Measurements from ENCODE around the gene RAD9A.
A peak's percentile ranks its signal among the peaks of the same experiment; 100 is the strongest.

RAD9A gene

DNA sequence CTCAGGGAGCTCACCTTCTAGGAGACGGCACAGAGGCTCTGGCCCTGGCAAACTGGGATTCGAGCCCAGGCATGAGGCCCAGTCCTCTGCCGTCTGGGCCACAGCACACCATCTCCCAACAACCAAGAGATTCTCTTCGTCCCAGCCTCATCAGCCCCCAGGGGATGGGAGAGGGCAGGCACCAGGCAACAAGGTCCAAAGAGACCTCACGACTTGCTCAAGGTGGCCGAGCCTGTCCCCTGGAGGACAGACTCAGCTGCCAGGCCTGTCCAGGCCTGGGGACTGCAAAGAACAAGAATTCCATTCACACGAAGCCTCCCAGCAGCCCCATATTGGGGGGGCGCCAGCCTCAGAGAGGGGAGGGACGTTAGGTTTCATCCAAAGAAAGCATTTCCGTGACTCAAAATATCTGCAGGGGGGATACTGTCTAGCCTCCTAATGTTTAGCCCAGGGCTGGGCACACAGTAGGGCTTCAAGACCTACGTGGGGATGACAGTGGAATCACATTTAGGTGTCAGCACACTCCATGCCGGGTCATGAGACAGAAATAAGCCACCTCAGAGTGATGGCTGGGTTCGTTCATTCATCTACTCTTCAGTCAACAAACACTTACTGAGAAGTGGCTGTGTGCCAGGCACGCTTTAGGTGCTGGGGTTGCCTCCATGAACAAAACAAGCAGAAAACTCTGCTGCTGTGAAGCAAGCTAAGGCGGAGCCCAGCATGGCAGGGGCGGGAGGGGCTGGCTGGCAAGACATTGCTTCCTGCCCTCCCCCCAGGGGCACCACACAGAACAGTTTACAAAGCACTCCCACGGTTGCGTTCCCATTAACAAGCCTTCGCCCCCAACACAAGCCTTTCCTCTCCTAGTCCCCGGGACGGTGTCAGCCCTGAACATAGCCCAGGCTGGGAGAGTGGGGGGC lies 24.9 kb downstream of the RAD9A start:
- Histone ChIP-seq H3K36me3 (ENCODE audit: control insufficient read depth, insufficient read depth, low read length) (no peaks in the 10 kb centered on the region), H3K27me3 (ENCODE audit: control insufficient read depth, insufficient read depth, low read length) (peaks cover 7% of the 10 kb centered on the region), H3K9me3 (ENCODE audit: control insufficient read depth, insufficient read depth, low read length) (no peaks in the 10 kb centered on the region), H3K4me1 (ENCODE audit: control insufficient read depth, insufficient read depth, low read length) (peaks cover 4% of the 10 kb centered on the region; the same call in 1 of the 2 replicates), H3K4me3 (ENCODE audit: low read depth, low read length) (no peak overlapping the region), H3K9ac (ENCODE audit: low read depth, low read length) (no peak overlapping the region), H3K27ac (ENCODE audit: low read depth, low read length) (no peak overlapping the region)

DNA sequence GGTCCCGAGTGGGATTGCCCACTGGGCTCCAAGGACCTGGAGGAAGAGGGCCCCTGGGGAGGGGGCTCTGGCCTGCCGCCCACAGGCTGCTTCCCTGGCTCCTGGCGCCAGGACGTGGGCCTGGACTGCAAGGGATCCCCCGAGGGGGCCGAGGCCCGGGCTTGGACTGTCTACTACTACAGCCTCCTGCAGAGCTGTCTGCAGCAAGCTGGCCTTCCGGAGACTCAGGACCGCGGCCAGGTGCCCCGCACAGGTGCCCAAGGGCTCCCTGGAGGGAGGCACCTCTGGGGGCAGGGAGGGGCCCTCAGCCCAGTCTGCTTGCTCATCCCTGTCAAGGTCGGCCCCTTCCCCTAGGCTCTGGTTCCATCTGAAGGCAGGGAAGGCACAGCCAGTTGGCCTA lies 25.6 kb downstream of the RAD9A start:
- no peak overlapping the region for H3K4me3 ChIP-seq (ENCODE audit: low read depth, low read length)
- H3K9me3 ChIP-seq (ENCODE audit: control insufficient read depth, insufficient read depth, low read length), result no peaks in the 10 kb centered on the region
- peaks cover 7% of the 10 kb centered on the region; the same call in 1 of the 2 replicates for H3K27me3 ChIP-seq (ENCODE audit: control insufficient read depth, insufficient read depth, low read length)
- H3K27ac ChIP-seq (ENCODE audit: low read depth, low read length), result no peak overlapping the region
- no peaks in the 10 kb centered on the region for H3K36me3 ChIP-seq (ENCODE audit: control insufficient read depth, insufficient read depth, low read length)
- H3K9ac ChIP-seq (ENCODE audit: low read depth, low read length), result no peak overlapping the region
- H3K4me1 ChIP-seq (ENCODE audit: control insufficient read depth, insufficient read depth, low read length), result peaks cover 4% of the 10 kb centered on the region; the same call in 1 of the 2 replicates

DNA sequence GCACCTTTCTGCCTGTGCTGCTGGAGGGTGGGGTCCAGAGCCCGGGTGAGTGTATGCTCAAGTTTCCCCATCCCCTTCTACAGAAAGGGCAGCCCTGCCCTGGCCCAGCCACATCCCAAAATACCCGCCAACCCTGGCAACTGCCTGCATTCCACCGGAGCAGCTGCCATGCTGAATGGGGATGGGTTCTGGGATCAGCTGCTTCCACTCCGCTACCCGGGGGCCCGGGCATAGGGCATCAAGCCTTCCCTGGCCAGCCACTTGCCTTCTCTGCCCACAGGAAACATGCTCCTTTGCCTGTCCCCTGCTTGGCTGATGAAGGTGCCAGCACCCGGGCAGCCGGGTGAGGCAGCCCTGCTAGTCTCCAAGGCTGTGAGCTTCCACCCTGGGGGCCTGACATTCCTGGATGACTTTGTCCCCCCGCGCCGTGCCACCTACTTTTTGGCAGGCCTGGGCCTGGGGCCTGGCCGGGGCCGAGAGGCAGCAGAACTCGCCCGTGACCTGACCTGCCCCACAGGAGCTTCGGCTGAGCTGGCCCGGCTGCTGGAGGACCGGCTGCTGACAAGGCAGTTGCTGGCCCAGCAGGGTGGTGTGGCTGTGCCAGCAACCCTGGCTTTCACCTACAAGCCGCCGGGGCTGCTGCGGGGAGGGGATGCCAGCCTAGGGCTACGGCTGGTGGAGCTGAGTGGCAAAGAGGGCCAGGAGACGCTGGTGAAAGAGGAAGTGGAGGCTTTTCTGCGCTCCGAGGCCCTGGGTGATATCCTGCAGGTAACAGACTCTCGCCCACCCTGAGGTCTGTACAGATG lies 26.9 kb downstream of the RAD9A start:
- Histone ChIP-seq H3K27me3 (ENCODE audit: control insufficient read depth, insufficient read depth, low read length) (peaks cover 7% of the 10 kb centered on the region; the same call in 1 of the 2 replicates), H3K9ac (ENCODE audit: low read depth, low read length) (no peak overlapping the region), H3K9me3 (ENCODE audit: control insufficient read depth, insufficient read depth, low read length) (no peaks in the 10 kb centered on the region), H3K36me3 (ENCODE audit: control insufficient read depth, insufficient read depth, low read length) (no peaks in the 10 kb centered on the region), H3K4me3 (ENCODE audit: low read depth, low read length) (no peak overlapping the region), H3K4me1 (ENCODE audit: control insufficient read depth, insufficient read depth, low read length) (peaks cover 4% of the 10 kb centered on the region; the same call in 1 of the 2 replicates), H3K27ac (ENCODE audit: low read depth, low read length) (no peak overlapping the region)

DNA sequence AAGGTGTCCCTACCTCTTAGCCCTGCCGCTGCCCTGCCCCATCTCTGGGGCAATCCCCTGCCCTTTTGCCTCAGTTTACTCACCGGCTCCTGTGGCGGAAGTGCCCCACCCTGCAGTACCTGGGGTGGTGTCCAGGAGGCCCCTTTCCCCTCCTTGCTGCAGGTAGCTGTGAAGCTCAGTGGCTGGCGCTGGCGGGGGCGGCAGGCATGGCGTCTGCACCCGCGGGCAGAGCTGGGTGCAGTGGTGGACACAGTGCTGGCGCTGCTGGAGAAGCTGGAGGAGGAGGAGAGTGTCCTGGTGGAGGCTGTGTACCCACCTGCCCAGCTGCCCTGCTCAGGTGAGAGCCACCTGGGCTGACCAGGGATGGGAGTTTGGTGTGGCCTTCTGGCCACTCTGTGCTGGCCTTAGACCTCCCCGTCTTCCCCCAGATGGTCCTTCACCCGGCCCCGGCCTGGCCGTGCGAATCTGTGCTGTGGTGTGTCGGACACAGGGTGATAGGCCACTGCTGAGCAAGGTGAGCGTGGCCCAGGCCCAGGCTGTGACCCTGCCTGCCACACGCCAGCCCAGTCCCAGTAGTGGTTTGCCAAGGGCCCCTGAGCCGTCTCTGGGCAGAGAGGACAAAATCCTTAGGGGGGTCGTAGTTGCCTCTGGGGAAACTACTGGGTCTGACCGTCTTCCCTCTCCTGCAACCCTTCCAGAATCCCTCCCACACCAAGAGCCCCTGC lies 27.7 kb downstream of the RAD9A start:
- Histone ChIP-seq H3K9ac (ENCODE audit: low read depth, low read length) (no peak overlapping the region), H3K4me1 (ENCODE audit: control insufficient read depth, insufficient read depth, low read length) (peaks cover 4% of the 10 kb centered on the region; the same call in 1 of the 2 replicates), H3K27me3 (ENCODE audit: control insufficient read depth, insufficient read depth, low read length) (peaks cover 5% of the 10 kb centered on the region; the same call in 1 of the 2 replicates), H3K9me3 (ENCODE audit: control insufficient read depth, insufficient read depth, low read length) (no peaks in the 10 kb centered on the region), H3K27ac (ENCODE audit: low read depth, low read length) (no peak overlapping the region), H3K36me3 (ENCODE audit: control insufficient read depth, insufficient read depth, low read length) (no peaks in the 10 kb centered on the region), H3K4me3 (ENCODE audit: low read depth, low read length) (no peak overlapping the region)

DNA sequence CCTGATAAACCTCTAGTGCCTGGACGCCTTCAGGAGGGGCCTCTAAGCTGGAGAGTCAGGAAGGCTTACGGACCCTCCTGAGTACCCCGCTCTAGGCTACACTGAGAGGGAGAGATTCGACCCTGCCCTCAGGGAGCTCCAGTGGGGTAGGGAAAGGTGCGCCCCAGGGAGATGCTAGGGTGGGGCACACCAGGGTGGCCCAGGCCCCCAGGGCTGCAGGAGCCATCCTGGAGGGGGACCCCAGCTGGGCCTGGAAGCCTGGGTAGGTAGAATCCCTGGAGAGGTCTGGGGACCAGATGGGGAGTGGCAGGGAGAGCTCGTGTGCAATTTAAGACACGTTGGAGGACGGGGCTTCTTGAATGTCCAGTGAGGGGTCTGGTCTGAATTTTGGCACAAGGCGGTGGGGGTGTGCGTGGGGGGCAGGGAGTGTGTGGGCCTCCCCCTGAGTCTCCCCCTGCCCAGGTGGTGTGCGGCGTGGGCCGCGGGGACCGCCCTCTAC lies 28.4 kb downstream of the RAD9A start:
- peak overlapping the region; percentile 65; the same call in 1 of the 2 replicates for H3K4me3 ChIP-seq (ENCODE audit: low read depth, low read length)
- no peaks in the 10 kb centered on the region; the same call in 1 of the 2 replicates for H3K27me3 ChIP-seq (ENCODE audit: control insufficient read depth, insufficient read depth, low read length)
- H3K9me3 ChIP-seq (ENCODE audit: control insufficient read depth, insufficient read depth, low read length), result no peaks in the 10 kb centered on the region
- H3K4me1 ChIP-seq (ENCODE audit: control insufficient read depth, insufficient read depth, low read length), result peaks cover 4% of the 10 kb centered on the region; the same call in 1 of the 2 replicates
- H3K27ac ChIP-seq (ENCODE audit: low read depth, low read length), result no peak overlapping the region
- H3K9ac ChIP-seq (ENCODE audit: low read depth, low read length), result no peak overlapping the region
- no peaks in the 10 kb centered on the region for H3K36me3 ChIP-seq (ENCODE audit: control insufficient read depth, insufficient read depth, low read length)

DNA sequence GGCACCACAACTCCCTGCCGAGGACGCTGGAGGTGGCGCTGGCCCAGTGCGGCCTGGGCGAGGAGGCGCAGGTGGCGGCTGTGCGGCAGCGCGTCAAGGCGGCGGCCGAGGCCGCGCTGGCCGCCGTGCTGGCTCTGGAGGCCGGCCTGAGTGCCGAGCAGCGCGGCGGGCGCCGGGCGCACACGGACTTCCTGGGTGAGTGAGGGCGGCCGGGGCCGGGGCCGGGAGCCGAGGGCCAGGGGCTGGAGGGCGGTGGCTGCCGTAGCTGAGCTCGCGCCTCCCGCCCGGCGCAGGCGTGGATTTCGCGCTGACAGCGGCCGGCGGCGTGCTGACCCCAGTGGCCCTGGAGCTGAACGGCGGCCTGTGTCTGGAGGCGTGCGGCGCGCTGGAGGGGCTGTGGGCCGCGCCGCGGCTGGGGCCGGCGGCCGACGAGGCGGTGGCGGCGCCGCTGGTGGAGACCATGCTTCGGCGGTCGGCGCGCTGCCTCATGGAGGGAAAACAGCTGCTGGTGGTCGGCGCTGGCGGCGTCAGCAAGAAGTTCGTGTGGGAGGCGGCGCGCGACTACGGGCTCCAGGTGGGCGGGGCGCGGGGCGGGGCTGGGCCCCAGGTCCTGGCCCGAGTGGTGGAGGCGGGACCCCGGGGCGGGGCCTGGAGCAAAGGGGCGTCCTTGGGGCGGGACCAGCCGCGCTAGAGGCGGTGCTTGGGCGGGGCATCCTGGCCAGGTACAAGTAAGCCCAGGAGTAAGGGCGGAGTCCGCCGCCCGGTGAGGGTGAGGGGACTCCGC lies 29.1 kb downstream of the RAD9A start:
- Histone ChIP-seq H3K9ac (ENCODE audit: low read depth, low read length) (peak overlapping the region; percentile 54; the same call in 1 of the 2 replicates), H3K4me3 (ENCODE audit: low read depth, low read length) (peak overlapping the region; percentile 65), H3K9me3 (ENCODE audit: control insufficient read depth, insufficient read depth, low read length) (no peaks in the 10 kb centered on the region), H3K27ac (ENCODE audit: low read depth, low read length) (peak overlapping the region; percentile 56), H3K36me3 (ENCODE audit: control insufficient read depth, insufficient read depth, low read length) (no peaks in the 10 kb centered on the region), H3K4me1 (ENCODE audit: control insufficient read depth, insufficient read depth, low read length) (peaks cover 4% of the 10 kb centered on the region; the same call in 1 of the 2 replicates), H3K27me3 (ENCODE audit: control insufficient read depth, insufficient read depth, low read length) (no peaks in the 10 kb centered on the region; the same call in 1 of the 2 replicates)

DNA sequence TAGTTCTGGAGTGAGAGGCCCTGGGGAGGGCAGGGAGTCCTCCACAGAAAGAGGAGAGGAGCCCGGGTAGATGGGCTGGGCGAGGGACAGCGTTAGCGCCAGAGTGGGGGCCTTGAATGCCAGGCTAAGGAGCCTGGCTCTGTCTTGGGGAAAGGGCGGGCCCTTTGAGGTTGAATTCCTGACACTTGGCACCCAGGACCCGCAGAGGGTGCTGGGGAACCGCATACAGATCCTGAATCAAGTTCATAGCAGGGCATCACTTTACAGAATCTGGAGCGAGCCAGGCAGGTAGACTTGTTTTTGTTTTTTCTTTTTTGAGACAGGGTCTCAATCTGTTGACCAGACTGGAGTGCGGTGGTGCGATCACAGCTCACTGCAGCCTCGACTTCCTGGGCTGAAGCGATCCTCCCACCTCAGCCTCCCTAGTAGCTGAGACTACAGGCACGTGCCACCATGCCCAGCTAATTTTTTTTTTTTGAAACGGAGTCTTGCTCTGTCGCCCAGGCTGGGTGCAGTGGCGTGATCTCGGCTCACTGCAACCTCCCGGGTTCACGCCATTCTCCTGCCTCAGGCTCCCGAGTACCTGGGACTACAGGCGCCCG lies 29.7 kb downstream of the RAD9A start:
- Histone ChIP-seq H3K4me3 (ENCODE audit: low read depth, low read length) (peak overlapping the region; percentile 48), H3K4me1 (ENCODE audit: control insufficient read depth, insufficient read depth, low read length) (no peaks in the 10 kb centered on the region), H3K27ac (ENCODE audit: low read depth, low read length) (no peak overlapping the region), H3K36me3 (ENCODE audit: control insufficient read depth, insufficient read depth, low read length) (no peaks in the 10 kb centered on the region), H3K27me3 (ENCODE audit: control insufficient read depth, insufficient read depth, low read length) (no peaks in the 10 kb centered on the region; the same call in 1 of the 2 replicates), H3K9me3 (ENCODE audit: control insufficient read depth, insufficient read depth, low read length) (no peaks in the 10 kb centered on the region), H3K9ac (ENCODE audit: low read depth, low read length) (no peak overlapping the region)

DNA sequence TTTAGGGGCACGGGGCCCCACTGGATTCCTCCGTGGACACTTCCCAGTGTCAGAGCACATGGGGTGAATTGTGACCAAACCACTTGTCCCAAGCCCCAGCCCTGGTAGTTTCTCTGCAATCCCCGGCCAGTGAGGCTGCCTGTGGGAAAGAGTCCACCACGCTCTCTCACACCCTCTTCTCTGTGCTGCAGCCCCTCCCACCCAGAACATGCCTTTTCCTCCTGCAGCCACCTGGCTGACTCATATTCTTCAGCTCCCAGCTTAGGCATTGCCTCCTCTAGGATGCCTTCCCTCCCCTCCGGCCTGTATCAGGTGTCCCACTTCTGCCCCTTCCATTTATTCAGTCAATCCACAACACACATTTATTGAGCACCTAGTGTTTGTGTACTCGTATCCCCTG lies 31.1 kb downstream of the RAD9A start:
- Histone ChIP-seq H3K4me1 (ENCODE audit: control insufficient read depth, insufficient read depth, low read length) (0 out of 2 replicates have a peak, but pooled peaks cover 4% of the 10 kb centered on the region), H3K27me3 (ENCODE audit: control insufficient read depth, insufficient read depth, low read length) (no peaks in the 10 kb centered on the region; the same call in 1 of the 2 replicates), H3K9me3 (ENCODE audit: control insufficient read depth, insufficient read depth, low read length) (no peaks in the 10 kb centered on the region), H3K27ac (ENCODE audit: low read depth, low read length) (no peak overlapping the region), H3K9ac (ENCODE audit: low read depth, low read length) (no peak overlapping the region), H3K4me3 (ENCODE audit: low read depth, low read length) (no peak overlapping the region), H3K36me3 (ENCODE audit: control insufficient read depth, insufficient read depth, low read length) (no peaks in the 10 kb centered on the region)

DNA sequence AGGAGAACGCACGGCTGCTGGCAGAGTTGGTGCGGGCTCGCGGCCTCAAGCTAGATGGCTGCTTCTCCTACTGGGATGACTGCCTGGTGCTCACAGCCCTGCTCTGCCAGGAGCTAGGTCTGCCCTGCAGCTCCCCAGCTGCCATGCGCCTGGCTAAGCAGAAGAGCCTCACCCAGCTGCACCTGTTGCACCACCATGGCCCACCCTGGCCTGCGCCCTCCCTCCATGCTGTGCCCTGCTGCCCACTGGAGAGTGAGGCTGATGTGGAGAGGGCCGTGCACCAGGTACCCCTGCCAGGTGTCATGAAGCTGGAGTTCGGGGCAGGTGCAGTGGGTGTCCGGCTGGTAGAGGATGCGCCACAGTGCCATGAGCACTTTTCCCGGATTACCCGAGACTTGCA lies 31.7 kb downstream of the RAD9A start:
- H3K4me1 ChIP-seq (ENCODE audit: control insufficient read depth, insufficient read depth, low read length), result 0 out of 2 replicates have a peak, but pooled peaks cover 4% of the 10 kb centered on the region
- no peaks in the 10 kb centered on the region for H3K36me3 ChIP-seq (ENCODE audit: control insufficient read depth, insufficient read depth, low read length)
- no peaks in the 10 kb centered on the region for H3K9me3 ChIP-seq (ENCODE audit: control insufficient read depth, insufficient read depth, low read length)
- H3K27me3 ChIP-seq (ENCODE audit: control insufficient read depth, insufficient read depth, low read length), result no peaks in the 10 kb centered on the region; the same call in 1 of the 2 replicates
- no peak overlapping the region for H3K27ac ChIP-seq (ENCODE audit: low read depth, low read length)
- no peak overlapping the region for H3K9ac ChIP-seq (ENCODE audit: low read depth, low read length)
- H3K4me3 ChIP-seq (ENCODE audit: low read depth, low read length), result no peak overlapping the region

All from HUES48 (cell line).